HG03108 (cell line): ENCODE measurements around the gene IL1B.
A peak's percentile ranks its signal among the peaks of the same experiment; 100 is the strongest.

ENCODE experiments used
- ATAC-seq: cut with Tn5 transposase; IDR thresholded peaks from one replicate; pipeline ENCODE4 v1.9.1; 2021; ENCODE audit warnings: moderate library complexity; ENCODE audit not compliant: unreplicated experiment

The IL1B gene

DNA sequence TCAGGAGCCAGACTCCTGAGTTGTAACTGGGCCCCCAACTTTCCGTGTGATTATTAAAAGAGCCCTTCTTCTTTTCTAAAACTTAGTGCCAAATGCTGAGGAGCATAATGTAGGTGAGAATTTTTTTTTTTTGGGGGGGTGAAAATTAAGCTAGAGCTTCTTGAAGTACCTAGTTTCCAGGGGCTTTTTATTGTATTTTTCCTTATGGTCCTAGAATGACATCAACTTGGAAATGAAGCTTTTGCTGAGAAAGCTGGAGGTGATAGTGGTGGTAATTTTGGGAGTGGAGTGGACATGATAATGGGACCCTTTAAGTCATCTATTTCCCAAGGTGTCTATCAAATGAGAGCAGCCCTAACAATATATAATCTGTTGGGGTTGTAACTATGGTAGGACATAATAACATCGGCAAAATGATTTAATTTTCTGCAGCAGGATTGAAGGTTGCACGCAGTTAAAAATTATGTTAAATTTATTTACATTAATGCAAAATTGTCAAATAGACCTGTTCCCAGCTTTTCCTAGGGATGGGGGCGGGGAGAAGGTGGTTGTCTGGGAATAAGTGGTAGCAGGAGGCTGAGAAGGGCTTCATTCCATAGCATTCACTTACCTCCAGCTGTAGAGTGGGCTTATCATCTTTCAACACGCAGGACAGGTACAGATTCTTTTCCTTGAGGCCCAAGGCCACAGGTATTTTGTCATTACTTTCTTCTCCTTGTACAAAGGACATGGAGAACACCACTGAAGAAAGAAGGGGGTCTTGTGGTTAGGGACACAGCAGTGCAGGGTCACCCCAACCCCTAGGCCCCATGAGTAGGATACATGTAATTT, 5.7 kb downstream of the IL1B start:
- no peak for ATAC-seq

- no peak for ATAC-seq
These were observed 6.5 kb downstream of the IL1B start for GRCh38 chr2:112829961-112830681.

DNA sequence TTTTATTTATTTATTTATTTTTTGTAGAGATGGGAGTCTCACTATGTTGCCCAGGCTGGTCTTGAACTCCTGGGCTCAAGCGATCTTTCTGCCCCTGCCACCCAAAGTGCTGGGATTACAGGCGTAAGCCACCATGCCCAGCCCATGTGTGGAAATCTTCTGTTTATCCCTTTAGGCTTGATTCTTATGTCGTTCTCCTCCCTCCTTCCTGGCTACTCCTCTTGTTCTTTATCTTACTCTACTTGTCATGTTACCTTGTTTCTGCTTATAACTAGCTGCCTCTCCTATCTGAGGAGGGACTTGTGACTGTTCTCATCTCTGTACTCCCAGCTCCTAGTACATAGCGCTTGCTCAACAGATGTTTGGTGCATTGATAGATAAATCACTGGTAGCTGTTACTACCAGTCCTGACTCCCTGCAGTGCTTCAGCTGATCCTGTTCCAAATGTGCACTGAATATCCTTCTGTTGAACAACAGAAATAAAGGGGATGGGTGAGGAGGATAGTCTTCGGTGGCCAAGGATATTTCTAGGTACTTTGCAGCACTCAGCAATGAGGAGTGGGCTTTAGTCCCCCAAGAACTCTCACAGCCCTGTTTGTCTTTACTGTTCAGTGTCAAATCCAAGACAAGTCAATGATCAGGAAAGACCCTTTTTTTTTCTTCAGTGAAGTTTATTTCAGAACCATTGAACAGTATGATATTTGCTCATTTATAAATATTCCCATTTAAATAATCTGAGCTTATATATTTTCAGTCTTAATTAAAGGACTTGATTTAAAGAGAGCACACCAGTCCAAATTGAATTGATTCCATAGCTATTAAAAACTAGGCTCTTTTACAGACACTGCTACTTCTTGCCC, 7.2 kb downstream of the IL1B start:
- no peak for ATAC-seq

DNA sequence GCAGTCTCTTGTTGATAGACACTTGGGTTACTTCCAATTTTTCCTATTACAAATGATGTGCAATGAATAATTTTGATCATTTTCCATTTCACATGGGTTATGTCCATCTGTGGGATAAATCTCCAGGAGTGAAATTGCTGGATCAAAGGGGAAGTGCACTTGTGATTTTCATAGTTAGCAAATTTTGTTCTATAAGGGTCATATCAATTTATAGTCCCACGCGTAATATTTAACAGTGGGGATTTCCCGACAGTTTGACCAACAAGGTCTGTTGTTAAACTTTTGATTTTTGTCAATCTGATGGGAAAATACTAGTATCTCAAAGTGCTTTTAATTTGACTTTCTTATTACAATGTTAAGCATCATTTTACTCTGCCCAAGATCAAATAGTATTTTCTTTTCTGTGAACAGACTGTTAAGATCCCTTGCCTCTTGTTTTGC, 8.3 kb downstream of the IL1B start:
- ATAC-seq: no peak

DNA sequence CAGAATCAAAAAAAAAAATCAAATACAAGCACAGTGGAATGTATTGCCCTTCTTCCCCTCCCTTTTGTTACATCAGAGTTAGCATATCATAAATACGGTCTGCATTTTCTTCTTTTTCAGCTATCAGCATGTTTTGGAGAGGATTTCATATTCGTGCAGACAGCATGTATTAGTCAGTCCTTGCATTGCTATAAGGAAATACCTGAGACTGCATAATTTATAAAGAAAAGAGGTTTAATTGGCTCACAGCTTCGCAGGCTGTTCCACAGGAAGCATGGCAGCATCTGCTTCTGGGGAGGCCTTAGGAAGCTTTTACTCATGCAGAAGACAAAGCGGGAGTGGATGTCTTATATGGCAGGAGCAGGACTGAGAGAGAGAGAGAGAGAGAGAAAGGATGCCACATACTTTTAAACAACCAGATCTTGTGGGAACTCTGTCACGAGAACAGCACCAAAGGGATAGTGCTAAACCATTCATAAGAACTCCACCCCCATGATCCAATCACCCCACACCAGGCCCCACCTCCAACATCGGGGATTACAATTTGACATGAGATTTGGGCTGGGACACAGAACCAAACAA, 8.9 kb downstream of the IL1B start:
- ATAC-seq: no peak

DNA sequence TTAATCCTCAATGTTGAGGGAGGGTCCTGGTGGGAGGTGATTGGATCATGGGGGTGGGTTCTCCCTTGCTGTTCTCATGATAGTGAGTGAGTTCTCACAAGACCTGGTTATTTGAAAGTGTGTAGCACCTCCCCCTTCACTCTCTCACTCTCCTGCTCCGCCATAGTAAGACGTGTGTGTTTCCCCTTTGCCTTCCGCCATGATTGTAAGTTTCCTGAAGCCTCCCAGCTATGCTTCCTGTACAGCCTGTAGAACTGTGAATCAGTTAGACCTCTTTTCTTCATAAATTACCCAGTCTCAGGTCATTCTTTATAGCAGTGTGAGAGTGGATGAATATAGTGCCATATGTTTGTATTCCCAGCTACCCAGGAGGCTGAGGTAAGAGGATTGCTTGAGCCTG, 9.6 kb downstream of the IL1B start:
- ATAC-seq: no peak

- no peak for ATAC-seq
These were observed 10.9 kb downstream of the IL1B start for GRCh38 chr2:112825706-112826105.

DNA sequence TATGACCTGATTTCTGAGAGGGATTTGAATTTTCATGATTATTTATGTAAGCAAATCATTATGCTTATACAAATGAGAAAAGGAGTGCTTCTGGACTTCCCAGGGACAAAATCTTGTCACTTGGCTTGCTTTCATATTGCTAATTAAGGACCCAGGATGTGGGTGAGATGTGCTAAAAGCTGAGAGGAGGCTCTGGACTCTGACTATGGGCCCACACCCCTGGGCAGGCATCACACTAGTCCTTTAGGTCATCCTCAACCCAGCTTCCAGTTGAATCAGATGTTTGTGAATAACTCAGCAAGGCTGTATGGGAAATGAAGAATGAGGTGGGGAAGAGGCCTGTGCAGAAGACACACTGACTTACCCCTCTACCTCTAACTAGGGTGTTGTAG, 11.9 kb downstream of the IL1B start:
- no peak for ATAC-seq

DNA sequence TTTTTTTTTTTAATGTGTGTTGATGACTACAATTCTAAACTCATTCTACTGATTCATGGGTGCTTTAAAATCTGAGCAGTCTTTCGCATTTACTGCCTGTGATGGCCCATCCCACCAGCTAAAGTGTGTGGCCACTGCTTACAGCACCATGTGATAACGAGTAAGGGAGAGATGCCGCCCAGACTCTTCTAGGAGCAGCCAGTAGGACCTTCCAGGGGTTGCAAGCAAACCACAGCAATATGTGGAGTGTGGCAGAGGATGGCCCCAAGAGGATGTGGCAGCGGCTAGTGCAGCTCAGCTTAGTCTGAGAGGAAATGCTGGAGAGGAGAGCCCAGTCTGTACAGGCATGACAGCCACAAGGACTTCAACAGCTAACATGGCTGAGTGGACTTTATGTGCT, 14.9 kb downstream of the IL1B start:
- peak; percentile 53 for ATAC-seq

- ATAC-seq: peak; percentile 53
These were observed 15.4 kb downstream of the IL1B start for GRCh38 chr2:112821142-112821541.

GRCh38 chr2:112820343-112820742, 16.2 kb downstream of the IL1B start:
- ATAC-seq: no peak

- ATAC-seq: no peak
These were observed 17.5 kb downstream of the IL1B start for GRCh38 chr2:112819081-112819480.

DNA sequence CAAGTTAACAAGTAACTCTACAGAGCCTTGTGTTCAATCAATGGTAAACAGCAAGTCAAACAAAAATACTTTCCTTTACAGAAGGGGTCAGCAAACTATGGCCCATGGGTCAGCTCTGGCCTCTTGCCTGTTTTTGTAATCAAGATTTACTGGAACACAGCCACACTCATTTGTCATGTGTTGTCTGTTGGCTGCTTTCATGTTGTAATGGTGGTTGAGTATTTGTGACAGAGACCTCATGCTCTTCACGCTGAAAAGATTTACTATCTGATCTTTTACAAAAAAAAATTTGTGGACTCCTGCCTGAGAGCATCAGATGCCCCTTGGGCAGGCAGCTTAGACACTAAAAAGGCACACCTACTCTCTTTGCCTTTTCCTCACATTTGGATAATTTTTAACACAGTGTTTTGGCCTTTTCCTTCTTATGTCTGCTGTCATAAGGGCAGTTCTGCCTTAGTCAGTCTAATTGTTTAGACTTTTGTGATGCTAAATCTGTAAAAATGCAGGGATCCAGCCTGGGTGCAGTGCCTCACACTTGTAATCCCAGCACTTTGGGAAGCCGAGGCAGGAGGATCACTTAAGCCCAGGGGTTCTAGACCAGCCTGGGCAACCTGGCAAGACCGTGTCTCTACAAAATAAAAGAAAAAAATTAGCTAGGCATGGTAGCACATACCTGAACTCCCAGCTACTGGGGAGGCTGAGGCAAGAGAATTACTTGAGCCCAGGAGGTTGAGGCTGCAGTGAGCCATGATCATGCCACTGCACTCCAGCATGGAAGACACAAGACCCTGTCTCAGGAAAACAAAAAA, 18.3 kb downstream of the IL1B start:
- ATAC-seq: no peak

- no peak for ATAC-seq
These were observed 19.4 kb downstream of the IL1B start for GRCh38 chr2:112817082-112817689.

GRCh38 chr2:112814278-112814677, 22.3 kb downstream of the IL1B start:
- no peak for ATAC-seq

DNA sequence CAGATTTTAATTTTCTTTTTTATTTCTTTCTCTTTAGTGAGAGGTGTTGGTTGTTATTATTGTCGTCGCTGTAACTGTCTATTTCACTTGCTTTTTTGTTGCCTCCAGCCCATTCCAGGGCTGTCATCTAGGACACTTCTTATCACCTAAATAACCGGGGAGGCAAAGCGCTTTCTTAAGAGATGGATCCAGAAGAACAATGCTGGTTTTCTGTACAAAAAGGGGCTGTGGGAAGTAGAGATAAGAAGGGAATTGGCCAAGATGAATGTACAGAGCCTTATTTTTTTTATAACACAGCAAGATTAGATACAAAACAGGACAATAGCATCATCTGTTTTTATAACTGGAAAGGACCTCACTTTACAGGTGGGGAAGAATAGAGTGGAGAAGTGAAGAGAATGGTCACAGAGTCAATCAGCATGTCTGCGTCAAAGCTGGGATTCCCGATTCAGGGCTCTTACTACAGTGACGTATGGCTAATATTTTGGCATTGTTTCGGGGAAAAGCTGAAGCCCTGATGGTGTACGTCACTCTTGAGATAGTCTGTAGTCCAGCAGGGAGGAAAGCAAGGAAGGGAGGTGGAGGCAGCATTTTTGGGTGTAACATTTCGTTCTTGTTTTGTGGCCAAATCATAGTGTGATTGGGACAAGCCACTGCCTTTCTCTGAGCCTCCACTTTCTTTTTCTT, 23.2 kb downstream of the IL1B start:
- ATAC-seq: no peak

DNA sequence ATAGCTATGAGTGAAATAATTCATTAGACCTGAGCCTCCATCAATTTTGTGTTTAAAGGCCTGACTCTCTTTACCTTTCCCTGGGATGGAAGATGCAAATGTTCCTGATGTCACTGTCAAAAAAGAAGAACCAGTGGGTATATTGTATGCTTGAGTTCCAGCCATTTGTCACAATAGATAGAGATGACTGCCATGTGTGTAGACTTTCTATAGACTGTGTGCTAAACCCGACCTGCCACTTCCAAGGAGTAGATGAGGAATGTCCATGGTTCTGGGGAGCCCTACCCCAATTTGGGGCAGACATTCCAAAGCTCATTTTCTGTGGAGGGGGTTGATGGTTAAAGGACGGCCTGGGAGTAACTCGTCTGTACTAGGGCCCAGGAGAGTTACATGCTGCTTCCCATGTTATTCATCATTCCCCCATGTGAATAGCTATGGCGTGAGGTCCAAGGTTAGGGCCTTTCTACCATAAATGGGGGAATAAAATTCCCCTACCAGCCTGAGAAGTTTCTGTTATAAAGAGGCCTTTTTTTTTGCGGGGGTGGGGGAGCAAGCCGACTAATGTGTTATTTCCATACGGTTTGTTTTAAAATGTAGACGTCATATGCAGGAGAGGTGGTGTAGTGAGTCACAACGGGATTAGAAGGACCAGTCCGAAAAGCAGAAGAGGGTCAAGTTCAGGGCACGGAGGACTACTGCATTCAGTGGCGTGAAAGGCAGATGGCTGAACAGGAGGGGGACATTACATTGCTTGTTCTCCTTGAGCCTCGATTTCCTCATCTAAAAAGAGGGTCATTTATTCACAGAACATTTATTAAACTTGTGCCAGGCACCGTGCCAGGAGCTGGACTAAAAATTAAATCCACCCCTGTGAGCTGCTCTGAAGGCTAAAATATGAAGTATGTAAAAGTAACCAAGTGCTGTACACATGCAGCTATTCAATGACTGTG, 24.0 kb downstream of the IL1B start:
- peak; percentile 39 for ATAC-seq

DNA sequence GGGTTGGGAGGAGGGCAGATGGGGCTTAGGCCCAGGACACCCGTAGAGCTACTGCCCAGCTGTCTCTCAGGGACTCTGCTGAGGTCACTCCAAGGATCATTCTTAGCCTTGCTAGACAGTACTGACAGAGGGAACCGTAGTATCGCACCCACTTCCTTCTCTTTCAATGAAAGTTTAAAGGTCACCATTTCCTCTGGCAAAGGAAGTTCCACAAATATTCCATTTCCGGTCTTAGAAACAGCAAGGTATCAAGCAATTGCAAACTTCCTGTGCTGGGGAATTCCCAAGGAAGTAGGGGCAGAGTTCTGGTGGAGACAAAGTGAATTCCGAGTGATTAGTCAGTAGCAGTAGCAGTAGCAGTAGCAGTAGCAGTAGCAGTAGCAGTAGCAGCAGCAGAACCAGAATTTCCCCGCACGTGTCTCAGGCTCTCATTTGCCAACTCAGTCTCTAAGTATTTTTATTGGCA, 24.7 kb downstream of the IL1B start:
- ATAC-seq: no peak
